Measurements from ENCODE around the gene CCNJ.

- TF ChIP-seq CTCF (IDR thresholded peaks at IDR 0.05) = no peak
- TF ChIP-seq, protein P1, sequence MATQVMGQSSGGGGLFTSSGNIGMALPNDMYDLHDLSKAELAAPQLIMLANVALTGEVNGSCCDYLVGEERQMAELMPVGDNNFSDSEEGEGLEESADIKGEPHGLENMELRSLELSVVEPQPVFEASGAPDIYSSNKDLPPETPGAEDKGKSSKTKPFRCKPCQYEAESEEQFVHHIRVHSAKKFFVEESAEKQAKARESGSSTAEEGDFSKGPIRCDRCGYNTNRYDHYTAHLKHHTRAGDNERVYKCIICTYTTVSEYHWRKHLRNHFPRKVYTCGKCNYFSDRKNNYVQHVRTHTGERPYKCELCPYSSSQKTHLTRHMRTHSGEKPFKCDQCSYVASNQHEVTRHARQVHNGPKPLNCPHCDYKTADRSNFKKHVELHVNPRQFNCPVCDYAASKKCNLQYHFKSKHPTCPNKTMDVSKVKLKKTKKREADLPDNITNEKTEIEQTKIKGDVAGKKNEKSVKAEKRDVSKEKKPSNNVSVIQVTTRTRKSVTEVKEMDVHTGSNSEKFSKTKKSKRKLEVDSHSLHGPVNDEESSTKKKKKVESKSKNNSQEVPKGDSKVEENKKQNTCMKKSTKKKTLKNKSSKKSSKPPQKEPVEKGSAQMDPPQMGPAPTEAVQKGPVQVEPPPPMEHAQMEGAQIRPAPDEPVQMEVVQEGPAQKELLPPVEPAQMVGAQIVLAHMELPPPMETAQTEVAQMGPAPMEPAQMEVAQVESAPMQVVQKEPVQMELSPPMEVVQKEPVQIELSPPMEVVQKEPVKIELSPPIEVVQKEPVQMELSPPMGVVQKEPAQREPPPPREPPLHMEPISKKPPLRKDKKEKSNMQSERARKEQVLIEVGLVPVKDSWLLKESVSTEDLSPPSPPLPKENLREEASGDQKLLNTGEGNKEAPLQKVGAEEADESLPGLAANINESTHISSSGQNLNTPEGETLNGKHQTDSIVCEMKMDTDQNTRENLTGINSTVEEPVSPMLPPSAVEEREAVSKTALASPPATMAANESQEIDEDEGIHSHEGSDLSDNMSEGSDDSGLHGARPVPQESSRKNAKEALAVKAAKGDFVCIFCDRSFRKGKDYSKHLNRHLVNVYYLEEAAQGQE (IDR thresholded peaks at IDR 0.05; ENCODE audit: insufficient read depth in 1 of 2, low read depth in 2 of 2, low read length in 1 of 2) = no peak
- no peak for TF ChIP-seq POLR2AphosphoS5 (IDR thresholded peaks at IDR 0.05; ENCODE audit: low read depth, low read length)
These were observed 20.2 kb upstream of the CCNJ start for GRCh38 chr10:96023168-96023567.

Data from Panc1 (cell line).